SK-N-SH treated with all-trans-retinoic acid at 6 μM for 48 hours (cell line): Measurements from ENCODE around the gene NPLOC4.

Experiments used
- ARNTL ChIP-seq: fragments of 450-650 bp; formaldehyde crosslinking; IDR thresholded peaks from 2 replicates; pipeline ENCODE4 v1.5.0; 2020; ENCODE audit warnings: low read depth, mild to moderate bottlenecking, moderate library complexity, borderline replicate concordance
- PATZ1 ChIP-seq: fragments of 250-450 bp; sonication (Bioruptor Pico); IDR thresholded peaks from 2 replicates; pipeline ENCODE4 v1.8.0; 2020; ENCODE audit warnings: mild to moderate bottlenecking, moderate library complexity, borderline replicate concordance
- RARB ChIP-seq: fragments of 250-450 bp; sonication (Bioruptor Pico); IDR thresholded peaks from 2 replicates; pipeline ENCODE4 v1.8.0; 2021; ENCODE audit warnings: mild to moderate bottlenecking, moderate library complexity
- ZNF70 ChIP-seq: fragments of 450-650 bp; formaldehyde crosslinking; IDR thresholded peaks from 2 replicates; pipeline ENCODE4 v1.5.0; 2020; ENCODE audit warnings: mild to moderate bottlenecking, moderate library complexity
- TF ChIP-seq, protein P1 (sequence below): fragments of 250-450 bp; sonication (Bioruptor Pico); IDR thresholded peaks from 2 replicates; pipeline ENCODE4 v1.5.0; 2020; ENCODE audit warnings: mild to moderate bottlenecking, moderate library complexity

DNA sequence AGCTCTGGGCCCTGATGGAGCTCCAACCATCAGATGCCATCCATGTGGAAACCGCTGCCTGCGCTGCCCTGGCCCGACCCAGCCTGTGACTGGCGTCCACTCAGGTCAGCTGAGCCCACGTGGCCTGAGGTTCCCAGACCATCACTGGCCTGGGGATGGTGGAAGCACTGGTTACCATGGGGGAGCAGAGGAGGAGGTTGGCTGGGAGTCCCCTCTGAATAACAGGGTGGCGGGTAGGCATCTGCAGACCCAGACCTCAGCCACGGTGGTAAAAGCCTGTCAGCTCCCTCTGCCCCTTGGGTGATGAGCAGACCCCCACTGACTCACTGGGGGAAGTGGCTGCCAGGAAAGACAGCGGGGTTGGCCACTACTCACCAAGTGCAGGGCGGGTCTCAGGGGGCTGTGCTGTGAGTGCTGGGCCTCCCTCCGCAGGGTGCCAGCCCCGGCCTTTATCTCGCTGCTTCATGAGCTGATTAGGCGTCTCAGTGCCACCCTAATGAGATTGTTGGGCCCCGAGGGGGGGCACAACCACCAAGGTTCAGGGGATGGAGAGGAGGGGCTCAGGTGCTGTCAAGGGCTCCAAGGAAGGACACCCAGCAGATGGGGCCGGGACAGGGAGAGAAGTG, 19.3 kb upstream of the NPLOC4 start, which contains the start of gene PDE6G:
- TF ChIP-seq PATZ1 (no peak), RARB (CRISPR knock-in tag) (no peak), ARNTL (no peak), ZNF70 (CRISPR knock-in tag) (no peak)
- TF ChIP-seq, protein P1, sequence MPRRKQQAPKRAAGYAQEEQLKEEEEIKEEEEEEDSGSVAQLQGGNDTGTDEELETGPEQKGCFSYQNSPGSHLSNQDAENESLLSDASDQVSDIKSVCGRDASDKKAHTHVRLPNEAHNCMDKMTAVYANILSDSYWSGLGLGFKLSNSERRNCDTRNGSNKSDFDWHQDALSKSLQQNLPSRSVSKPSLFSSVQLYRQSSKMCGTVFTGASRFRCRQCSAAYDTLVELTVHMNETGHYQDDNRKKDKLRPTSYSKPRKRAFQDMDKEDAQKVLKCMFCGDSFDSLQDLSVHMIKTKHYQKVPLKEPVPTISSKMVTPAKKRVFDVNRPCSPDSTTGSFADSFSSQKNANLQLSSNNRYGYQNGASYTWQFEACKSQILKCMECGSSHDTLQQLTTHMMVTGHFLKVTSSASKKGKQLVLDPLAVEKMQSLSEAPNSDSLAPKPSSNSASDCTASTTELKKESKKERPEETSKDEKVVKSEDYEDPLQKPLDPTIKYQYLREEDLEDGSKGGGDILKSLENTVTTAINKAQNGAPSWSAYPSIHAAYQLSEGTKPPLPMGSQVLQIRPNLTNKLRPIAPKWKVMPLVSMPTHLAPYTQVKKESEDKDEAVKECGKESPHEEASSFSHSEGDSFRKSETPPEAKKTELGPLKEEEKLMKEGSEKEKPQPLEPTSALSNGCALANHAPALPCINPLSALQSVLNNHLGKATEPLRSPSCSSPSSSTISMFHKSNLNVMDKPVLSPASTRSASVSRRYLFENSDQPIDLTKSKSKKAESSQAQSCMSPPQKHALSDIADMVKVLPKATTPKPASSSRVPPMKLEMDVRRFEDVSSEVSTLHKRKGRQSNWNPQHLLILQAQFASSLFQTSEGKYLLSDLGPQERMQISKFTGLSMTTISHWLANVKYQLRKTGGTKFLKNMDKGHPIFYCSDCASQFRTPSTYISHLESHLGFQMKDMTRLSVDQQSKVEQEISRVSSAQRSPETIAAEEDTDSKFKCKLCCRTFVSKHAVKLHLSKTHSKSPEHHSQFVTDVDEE (CRISPR knock-in tag): no peak
